Mesothelial cell of epicardium (in vitro differentiated cells): ENCODE measurements around the gene MRPS10. TPM values are rescaled to one million over a fixed set of nuclear protein-coding genes. Genes with fewer than 3 reads are reported as not detected.

ENCODE experiments used
- DNase-seq, 2 experiments: peaks; one replicate each; pipeline ENCODE4 v3.0.0; 2021; ENCODE audit warnings: low spot score in 2 of 2; ENCODE audit not compliant: unreplicated experiment in 2 of 2
- H3K27ac Mint-ChIP-seq: 2 replicates; pipeline ENCODE4 v1.8.0; 2021; ENCODE audit warnings: mixed read lengths
- H3K27me3 Mint-ChIP-seq: 2 replicates; pipeline ENCODE4 v1.8.0; 2021; ENCODE audit warnings: low read depth, mixed read lengths
- H3K36me3 Mint-ChIP-seq: 2 replicates; pipeline ENCODE4 v1.8.0; 2021; ENCODE audit warnings: mixed read lengths
- H3K4me1 Mint-ChIP-seq: 2 replicates; pipeline ENCODE4 v1.8.0; 2021; ENCODE audit warnings: mixed read lengths
- H3K4me3 Mint-ChIP-seq: 2 replicates; pipeline ENCODE4 v1.8.0; 2021; ENCODE audit warnings: mild to moderate bottlenecking, moderate library complexity, mixed read lengths
- H3K9me3 Mint-ChIP-seq: 2 replicates; pipeline ENCODE4 v1.8.0; 2021; ENCODE audit warnings: mixed read lengths
- total RNA-seq: library from RNA; stranded (reverse); gene quantifications from 3 replicates; pipeline ENCODE4 v1.2.1, GENCODE V29; 2021
- TF ChIP-seq, protein P1 (sequence below): fragments of 200-600 bp; sonication (generic); IDR thresholded peaks from one replicate; pipeline ENCODE4 v1.5.0; 2021; ENCODE audit warnings: antibody characterized with exemption; ENCODE audit not compliant: unreplicated experiment

MRPS10 gene
- total RNA-seq, 1 donor from 2014 or later = 23.9 TPM

DNA sequence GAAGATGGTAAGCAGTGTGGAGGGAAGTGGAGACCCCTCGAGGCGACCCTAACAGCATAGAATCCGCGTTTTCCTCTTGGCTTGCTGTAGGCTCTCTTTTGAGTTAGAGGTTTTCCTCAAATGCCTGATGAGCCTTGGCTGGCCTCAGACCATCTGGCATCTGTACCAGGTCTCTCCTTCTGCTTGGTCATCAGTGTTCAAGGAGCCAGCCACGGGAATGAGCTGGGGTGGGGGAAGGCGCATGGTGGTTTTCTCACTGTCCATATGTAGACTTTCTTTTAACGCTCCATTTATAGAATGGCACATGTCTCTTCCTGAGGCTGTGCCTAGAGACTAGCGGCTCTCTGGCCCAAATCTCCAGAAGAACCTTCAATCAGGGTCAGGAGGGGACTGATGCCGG, 52.6 kb downstream of the MRPS10 start:
- TF ChIP-seq, protein P1, sequence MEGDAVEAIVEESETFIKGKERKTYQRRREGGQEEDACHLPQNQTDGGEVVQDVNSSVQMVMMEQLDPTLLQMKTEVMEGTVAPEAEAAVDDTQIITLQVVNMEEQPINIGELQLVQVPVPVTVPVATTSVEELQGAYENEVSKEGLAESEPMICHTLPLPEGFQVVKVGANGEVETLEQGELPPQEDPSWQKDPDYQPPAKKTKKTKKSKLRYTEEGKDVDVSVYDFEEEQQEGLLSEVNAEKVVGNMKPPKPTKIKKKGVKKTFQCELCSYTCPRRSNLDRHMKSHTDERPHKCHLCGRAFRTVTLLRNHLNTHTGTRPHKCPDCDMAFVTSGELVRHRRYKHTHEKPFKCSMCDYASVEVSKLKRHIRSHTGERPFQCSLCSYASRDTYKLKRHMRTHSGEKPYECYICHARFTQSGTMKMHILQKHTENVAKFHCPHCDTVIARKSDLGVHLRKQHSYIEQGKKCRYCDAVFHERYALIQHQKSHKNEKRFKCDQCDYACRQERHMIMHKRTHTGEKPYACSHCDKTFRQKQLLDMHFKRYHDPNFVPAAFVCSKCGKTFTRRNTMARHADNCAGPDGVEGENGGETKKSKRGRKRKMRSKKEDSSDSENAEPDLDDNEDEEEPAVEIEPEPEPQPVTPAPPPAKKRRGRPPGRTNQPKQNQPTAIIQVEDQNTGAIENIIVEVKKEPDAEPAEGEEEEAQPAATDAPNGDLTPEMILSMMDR = no peak
- H3K27ac Mint-ChIP-seq = no peak overlapping the region
- H3K9me3 Mint-ChIP-seq = no peaks in the 10 kb centered on the region
- H3K27me3 Mint-ChIP-seq = peaks cover 3% of the 10 kb centered on the region
- peaks cover 8% of the 10 kb centered on the region for H3K4me1 Mint-ChIP-seq
- H3K36me3 Mint-ChIP-seq = no peaks in the 10 kb centered on the region
- H3K4me3 Mint-ChIP-seq = no peak overlapping the region
- no peak for DNase-seq

DNA sequence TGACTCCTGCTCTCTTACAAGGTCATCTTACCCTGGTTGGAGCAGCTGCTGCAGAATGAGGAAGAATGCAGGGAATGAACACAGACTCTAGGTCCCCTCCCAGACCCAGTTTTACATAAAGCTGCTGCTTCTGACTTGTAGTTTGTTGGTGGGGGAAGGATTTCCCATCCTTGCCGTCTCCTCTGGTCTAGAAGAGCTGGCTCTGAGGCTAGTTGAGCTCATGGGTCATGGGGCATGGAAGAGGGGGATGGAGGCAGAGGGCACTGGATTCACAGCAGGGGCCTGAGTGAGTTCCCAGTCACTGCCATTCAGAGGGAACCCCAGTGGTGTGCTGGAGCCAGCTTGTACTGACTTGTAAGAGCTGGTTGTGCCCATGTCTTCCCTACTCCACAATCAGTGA, 53.7 kb downstream of the MRPS10 start:
- Mint-ChIP-seq H3K36me3 (no peaks in the 10 kb centered on the region), H3K9me3 (no peaks in the 10 kb centered on the region), H3K27me3 (peaks cover 3% of the 10 kb centered on the region), H3K4me1 (peaks cover 8% of the 10 kb centered on the region), H3K27ac (no peak overlapping the region), H3K4me3 (no peak overlapping the region)
- no peak for DNase-seq
- TF ChIP-seq, protein P1 = no peak

GRCh38 chr6:42162812-42163211, 54.8 kb downstream of the MRPS10 start:
- DNase-seq = no peak
- H3K36me3 Mint-ChIP-seq = no peaks in the 10 kb centered on the region
- H3K27me3 Mint-ChIP-seq = peaks cover 3% of the 10 kb centered on the region
- H3K4me3 Mint-ChIP-seq = no peak overlapping the region
- TF ChIP-seq, protein P1 = no peak
- H3K9me3 Mint-ChIP-seq = no peaks in the 10 kb centered on the region
- H3K27ac Mint-ChIP-seq = no peak overlapping the region
- peaks cover 10% of the 10 kb centered on the region for H3K4me1 Mint-ChIP-seq

- no peak for DNase-seq
- Mint-ChIP-seq H3K36me3 (no peaks in the 10 kb centered on the region), H3K4me3 (no peak overlapping the region), H3K27ac (no peak overlapping the region), H3K9me3 (no peaks in the 10 kb centered on the region), H3K27me3 (peaks cover 3% of the 10 kb centered on the region), H3K4me1 (peaks cover 12% of the 10 kb centered on the region)
- TF ChIP-seq, protein P1 = no peak
Measured at GRCh38 chr6:42162384-42162783, 55.3 kb downstream of the MRPS10 start.

GRCh38 chr6:42159431-42160024, 58.1 kb downstream of the MRPS10 start:
- H3K27ac Mint-ChIP-seq = no peak overlapping the region
- no peak for DNase-seq
- H3K27me3 Mint-ChIP-seq = peaks cover 3% of the 10 kb centered on the region
- TF ChIP-seq, protein P1 = no peak
- H3K4me3 Mint-ChIP-seq = no peak overlapping the region
- H3K36me3 Mint-ChIP-seq = no peaks in the 10 kb centered on the region
- H3K9me3 Mint-ChIP-seq = no peaks in the 10 kb centered on the region
- peaks cover 6% of the 10 kb centered on the region for H3K4me1 Mint-ChIP-seq

GRCh38 chr6:42158631-42159030, 59.0 kb downstream of the MRPS10 start:
- TF ChIP-seq, protein P1 = no peak
- H3K36me3 Mint-ChIP-seq = no peaks in the 10 kb centered on the region
- H3K27ac Mint-ChIP-seq = no peak overlapping the region
- DNase-seq = no peak
- no peaks in the 10 kb centered on the region for H3K9me3 Mint-ChIP-seq
- peaks cover 4% of the 10 kb centered on the region for H3K4me1 Mint-ChIP-seq
- no peak overlapping the region for H3K4me3 Mint-ChIP-seq
- H3K27me3 Mint-ChIP-seq = peaks cover 3% of the 10 kb centered on the region
